ENCODE data around the gene MDC1.
"Not testable (repeated sequence)": the region's sequence is repeated elsewhere in the genome, so short reads cannot be mapped to it uniquely, and the experiment has no call there.

Gene MDC1

DNA sequence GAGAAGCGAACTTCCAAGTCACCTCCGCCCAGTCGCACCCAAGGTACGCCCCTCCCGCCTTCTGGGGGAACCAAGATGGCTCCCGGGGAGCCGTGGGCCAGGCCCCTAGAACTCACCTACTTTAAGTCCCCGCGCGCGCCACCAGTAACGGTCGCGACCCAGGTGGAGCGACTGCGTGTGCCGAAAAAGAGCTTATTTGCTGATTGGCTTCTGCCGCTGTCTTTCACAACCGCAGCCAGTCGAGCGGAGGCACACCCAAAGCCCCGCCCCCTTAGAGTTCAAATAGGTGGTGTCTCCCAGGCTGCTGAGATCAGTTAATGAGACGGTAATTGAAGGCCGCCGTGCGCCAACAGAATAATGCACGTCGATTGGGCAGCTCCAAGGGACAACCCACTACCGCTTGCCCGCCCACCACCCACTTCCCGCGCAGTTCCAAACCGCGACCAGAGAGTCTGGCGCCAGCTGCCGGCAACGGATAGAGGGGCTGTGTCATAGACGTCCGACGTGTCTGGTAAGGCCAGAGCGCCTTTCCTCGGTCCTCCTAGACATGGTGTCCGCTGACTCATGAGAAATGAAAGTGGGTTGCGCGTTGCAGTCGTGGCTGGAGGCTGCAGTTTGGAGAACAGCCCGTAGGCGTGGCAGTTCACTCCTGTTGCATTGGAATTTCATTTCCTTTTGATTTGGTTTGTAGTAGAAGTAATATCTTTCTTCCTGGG, at the start of gene MDC1:
TSS of gene MDC1 (minus strand) at position 153 of the 716 bp plus-strand sequence. CDS start 2,106 bp downstream, outside the sequence.
- DNase-seq (ENCODE audit: extremely low read depth, low read depth): peak; percentile 100
- peak; percentile 32 for TF ChIP-seq CTCF (IDR thresholded peaks at IDR 0.05; ENCODE audit: low read depth, low read length)

DNA sequence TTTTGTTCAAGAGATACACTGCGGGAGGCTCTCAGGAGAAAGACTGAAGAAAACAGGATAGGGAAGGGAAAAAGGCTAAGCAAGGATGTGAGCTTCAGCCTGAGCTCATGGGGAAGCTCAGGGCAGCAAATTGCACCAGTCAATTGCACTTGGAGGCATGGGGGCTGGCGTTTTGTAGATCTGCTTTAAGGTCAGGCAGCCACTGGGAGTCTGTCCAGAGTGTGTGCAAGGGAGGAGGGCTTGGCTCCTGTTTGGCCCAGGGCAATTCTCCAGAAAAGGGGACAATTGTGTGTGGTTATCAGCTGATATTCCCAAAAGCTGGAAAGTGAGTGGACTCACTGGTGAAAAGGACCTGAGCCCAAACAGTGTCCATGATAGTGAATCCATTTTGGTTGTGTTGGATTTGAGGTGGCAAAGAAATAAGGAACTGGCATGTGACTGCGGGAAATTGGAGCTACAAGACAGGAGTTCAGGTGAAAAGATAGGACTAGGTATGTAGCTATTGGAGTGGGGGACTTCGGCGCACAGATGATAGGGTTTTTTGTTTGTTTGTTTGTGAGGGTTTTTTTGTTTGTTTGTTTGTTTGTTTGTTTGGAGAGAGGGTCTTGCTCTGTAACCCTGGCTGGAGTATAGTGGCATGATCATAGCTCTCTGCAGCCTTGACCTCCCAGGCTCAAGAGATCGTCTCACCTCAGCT, 49.5 kb upstream of the MDC1 start:
- TF ChIP-seq CTCF (IDR thresholded peaks at IDR 0.05; ENCODE audit: low read depth, low read length): no peak
- DNase-seq (ENCODE audit: extremely low read depth, low read depth): no peak

- not testable (repeated sequence) for DNase-seq (ENCODE audit: extremely low read depth, low read depth)
Observed at GRCh38 chr6:30765495-30765894, 48.4 kb upstream of the MDC1 start.

DNA sequence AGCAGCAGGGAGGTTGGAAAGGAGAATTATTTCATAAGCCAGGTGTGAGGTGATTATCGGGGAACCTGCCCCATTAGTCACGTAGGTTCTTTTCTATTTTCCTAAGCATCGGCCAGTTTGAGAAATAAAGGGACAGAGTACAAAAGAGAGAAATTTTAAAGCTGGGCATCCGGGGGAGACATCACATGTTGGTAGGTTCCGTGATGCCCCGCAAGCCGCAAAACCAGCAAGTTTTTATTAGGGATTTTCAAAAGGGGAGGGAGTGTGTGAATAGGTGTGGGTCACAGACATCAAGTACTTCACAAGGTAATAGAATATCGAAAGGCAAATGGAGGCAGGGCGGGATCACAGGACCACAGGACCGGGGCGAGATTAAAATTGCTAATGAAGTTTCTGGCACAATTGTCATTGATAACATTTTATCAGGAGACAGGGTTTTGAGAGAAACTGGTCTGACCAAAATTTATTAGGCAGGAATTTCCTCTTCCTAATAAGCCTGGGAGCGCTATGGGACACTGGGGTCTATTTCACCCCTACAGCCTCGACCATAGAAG, 47.5 kb upstream of the MDC1 start:
- not testable (repeated sequence) for DNase-seq (ENCODE audit: extremely low read depth, low read depth)

DNA sequence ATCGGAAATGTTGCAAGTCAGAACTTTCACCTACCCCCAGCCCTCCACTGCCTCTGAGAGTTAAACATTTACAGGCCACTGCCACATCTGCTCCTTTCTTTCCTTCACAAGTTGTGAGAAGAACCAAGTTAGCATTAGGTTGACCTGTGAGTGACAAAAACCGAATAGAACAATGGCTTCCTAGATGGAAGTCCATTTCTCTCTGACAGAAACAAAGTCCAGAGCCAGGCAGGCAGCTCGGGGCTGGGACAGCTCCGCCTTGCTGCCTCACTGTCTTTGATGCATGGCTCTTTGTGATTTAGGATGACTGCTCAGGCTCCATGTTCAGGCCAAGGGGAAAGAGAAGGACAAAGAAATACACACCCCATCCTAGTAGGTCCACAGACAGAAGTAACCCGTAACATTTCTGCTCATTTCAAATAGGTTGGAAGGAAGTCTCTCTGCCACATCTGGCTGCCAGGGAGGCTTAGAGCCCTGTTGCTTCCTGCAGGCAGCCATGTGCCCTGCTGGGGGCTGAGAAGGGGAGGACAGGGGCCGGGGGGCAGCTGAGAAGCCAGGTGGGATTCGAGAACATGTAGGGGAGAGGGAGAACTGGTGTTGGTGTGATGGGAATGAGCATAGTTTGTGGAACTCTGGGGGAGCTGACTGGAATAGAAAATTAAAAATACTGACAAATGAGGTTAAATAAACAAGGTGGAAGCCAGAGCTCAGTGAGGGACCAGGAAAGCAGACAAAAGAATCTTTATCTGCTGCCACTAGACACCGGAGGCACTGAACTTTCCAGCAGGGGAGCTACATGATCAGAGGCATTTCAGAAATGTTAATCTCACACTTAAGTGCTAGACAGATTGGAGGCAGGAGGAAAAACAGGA, 46.8 kb upstream of the MDC1 start:
- peak; percentile 3 for TF ChIP-seq CTCF (IDR thresholded peaks at IDR 0.05; ENCODE audit: low read depth, low read length)
- DNase-seq (ENCODE audit: extremely low read depth, low read depth): no peak

DNA sequence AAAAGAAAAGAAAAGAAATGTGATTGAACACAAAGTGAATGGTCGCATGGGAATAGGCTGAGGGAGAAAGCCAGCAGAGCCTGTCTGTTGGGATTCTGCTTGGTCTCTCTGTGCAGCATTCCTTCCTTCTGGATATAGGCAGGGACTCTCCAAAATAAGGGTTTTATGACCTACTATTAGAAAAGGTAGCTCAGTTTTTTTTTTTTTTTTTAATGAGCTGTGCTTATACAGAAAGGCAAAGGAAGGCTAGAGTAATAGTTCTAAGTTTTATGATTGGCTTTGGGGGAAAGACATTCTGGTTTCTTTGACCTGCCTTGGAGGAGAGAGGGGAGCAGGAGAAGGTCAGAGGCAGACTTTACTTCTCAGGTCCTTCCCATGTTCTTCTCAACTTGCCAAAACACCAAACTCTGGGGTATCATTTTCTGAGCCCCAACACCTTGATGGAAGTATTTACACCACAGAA, 46.1 kb upstream of the MDC1 start:
- no peak for TF ChIP-seq CTCF (IDR thresholded peaks at IDR 0.05; ENCODE audit: low read depth, low read length)
- no peak for DNase-seq (ENCODE audit: extremely low read depth, low read depth)

DNA sequence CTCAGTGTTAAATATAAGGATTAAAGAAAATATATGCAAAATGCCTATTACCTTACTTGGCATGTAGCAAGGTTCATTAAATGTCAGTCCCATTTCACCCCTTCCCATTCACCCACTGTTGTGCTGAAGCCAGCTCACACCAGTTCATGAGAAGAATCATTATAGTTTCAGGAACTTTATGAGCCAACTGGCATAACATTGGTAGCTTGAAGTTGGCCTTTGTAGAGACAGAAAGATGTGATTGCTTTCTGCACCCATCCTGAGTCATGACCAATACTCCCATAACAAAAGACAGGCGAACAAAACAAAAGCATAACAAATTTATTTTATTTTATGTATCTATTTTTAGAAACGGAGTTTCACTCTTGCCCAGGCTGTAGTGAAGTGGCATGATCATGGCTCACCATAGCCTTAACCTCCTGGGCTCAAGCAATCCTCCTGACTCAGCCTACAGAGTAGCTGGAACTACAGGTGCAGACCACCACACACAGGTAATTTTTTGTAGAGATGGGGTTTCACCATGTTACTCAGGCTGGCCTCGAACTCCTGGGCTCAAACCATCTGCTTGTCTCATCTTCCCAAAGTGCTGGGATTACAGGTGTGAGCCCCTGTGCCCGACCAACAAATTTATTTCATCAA, 44.8 kb upstream of the MDC1 start:
- no peak for DNase-seq (ENCODE audit: extremely low read depth, low read depth)
- TF ChIP-seq CTCF (IDR thresholded peaks at IDR 0.05; ENCODE audit: low read depth, low read length): no peak
